Measurements from ENCODE around the gene SCLY.
"Not testable (repeated sequence)": the region's sequence is repeated elsewhere in the genome, so short reads cannot be mapped to it uniquely, and the experiment has no call there.

The SCLY gene, protein sequence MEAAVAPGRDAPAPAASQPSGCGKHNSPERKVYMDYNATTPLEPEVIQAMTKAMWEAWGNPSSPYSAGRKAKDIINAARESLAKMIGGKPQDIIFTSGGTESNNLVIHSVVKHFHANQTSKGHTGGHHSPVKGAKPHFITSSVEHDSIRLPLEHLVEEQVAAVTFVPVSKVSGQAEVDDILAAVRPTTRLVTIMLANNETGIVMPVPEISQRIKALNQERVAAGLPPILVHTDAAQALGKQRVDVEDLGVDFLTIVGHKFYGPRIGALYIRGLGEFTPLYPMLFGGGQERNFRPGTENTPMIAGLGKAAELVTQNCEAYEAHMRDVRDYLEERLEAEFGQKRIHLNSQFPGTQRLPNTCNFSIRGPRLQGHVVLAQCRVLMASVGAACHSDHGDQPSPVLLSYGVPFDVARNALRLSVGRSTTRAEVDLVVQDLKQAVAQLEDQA

DNA sequence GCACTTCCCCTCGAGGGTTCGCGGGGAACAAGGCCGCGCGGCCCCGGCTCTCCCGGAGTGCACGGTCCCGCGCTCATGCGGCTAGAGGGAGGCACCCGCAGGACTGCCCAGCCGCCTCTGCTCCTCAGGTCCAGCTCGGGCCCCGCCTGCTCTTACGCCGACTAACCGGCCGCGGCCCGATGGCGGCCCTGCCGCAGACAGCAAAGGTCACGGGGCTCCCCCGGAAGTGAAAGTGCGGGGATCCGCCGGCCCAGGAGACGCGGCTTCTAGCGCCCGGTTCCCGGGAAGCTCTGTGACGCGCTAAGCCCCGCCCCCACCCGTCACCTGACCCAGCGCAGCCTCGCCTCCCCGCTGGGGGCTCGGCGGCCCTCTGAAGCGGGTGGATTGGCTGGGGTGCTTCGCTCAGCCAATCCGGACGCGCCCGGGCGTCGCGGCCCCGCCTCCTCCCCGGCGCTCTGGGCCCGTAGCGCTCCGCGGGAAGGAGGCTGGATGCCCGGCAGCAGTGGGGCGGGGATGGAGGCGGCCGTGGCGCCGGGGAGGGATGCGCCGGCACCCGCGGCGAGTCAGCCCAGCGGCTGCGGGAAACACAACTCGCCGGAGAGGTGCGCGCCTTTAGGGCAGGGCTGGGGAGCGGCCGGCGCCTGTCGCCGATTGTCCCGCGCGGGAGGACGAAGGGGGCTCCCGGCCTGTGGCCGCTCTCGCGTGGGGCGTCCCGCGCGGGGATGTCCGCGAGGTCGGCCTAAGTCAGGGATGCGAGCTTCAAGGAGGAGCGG lies at the start of gene SCLY:
Gene SCLY, plus strand, starts transcription at position 460 of the 773 bp plus-strand sequence. Its CDS starts 54 bp downstream, at position 514.
- peak; percentile 99 for DNase-seq

DNA sequence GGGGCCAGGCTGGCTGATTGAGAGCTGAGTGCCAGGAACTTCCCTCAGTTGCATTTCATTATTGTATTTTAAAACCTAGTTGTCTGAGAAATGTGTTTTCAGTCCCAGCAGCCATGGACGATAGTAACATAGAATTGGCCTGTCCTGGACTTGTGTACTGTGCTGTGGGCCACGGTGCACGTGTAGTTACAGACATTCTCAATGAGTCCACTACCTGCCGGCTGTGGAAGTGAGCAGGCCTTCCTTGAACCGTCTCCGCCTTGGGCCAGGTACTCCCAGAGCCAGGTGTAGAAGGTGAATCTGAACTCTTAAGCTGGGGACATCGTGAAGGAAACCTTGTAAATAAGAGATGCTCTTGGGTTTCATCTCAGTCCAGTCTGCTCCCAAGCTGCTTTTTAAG lies 47.0 kb upstream of the SCLY start:
- DNase-seq: no peak

DNA sequence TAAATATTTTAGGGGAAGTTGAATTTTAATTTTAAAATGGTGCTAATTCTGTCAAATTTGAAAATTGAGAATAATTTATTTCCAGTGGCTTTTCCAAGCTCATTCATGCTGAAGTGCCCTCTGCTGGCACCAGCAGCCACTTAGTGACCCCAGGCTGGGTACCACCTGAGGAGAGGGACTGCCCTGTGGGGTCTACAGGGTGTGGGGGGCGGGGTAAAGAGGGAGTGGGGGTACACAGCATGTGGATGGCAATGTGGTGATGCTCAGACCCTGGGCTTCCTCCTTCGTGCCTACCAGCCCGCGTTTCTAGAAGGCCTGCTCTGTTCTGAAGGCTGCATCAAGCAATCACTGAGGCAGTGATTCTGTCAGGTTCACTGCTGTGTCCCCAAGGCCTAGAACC lies 45.1 kb upstream of the SCLY start:
- no peak for DNase-seq

DNA sequence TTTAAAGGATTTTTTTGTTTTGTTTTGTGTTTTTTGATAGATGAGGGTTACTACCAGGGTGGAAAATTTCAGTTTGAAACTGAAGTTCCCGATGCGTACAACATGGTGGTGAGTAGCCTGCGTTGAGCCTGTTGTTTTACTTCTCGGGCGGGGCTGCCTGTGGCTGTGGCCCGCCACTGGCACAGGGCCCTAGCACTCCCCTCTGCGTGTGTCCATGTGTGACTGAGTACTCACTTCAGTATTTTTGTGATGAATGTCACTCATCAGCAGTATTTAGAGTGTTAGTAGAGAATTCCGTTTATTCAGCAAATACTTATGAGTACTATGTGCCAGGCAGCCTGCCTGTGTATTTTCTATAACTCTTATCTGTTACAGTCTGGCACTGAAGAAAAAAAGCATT lies 44.3 kb upstream of the SCLY start:
- no peak for DNase-seq

DNA sequence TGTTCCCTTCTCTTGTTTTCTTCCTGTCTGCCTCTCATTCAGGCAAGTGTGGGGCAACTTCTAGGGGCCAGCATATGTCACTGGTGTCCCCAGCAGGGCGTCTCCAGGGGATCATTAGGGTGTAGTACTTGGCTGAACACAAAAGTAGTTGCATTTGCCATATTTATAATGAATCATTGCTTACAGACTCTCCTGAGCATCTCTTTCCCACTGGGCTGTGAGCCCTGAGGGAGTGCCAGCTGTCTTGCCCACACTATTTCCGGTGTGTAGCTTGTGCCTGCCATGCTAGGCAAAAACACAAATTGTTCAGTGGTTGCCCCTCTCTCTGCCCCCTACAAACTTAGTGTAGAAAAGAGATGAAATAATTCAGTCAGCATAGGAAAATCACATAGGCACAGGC lies 40.8 kb upstream of the SCLY start:
- no peak for DNase-seq

DNA sequence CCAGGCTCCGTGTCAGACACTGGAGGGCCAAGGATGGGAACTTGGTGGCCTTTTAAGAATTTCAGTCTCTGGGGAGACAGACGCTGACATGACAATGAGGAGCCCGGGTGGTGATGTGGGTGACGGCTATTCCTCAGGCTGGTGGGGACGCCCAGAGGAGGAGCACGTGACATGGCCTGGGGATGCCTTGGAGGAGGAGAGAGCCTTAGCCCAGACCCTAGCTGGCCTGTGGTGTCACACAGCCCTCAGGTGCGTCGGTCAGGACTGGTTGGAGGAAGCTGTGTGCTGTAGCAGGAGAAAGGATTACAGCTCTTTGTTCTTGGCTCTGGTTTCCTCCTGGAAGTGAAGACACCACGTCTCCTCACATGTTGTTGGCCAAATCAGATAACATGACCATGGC lies 40.0 kb upstream of the SCLY start:
- no peak for DNase-seq

DNA sequence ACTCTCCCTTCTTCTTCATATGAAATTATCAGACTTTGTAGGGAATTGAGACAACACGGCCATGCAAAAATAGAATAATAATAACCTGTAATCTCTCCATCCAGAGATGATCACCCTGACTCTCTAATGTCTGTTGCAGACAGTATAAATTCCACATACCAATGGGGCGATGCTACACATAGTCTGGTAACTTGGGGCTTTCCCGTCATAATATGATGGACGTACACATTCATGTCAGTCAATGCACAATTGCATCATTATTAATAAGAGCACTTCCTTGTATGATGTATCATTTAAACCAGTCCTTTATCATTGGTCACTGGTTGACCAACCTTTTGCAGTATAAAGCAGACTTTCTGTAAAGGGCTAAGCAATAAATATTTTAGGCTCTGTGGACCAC lies 39.5 kb upstream of the SCLY start:
- no peak for DNase-seq

DNA sequence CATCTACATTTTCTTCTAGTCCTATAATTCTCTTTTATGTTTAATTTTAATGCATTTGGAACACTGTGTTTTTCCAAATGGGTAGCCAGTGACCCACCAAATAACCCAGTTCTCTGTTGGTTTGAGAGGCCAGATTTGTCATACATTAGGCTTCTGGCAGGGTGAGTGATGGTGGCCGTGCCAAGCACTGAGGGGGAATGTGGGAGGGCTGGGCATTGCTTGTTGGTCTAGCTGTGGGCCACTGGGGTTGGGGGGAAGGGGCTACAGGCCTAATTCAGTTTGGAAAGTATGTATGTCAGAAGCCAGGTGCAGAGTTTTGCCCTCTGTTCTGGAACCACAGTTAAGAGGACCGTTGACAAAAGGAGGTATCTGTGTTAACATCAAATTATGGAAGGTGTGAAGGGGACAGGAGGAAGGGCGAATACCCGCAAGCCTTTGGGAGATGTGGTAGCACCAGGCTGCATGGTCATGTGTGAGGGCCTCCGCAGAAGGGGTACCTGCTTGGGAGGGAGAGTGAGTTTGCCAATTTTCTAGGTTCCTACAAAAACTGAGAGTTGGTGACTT lies 38.1 kb upstream of the SCLY start:
- no peak for DNase-seq

DNA sequence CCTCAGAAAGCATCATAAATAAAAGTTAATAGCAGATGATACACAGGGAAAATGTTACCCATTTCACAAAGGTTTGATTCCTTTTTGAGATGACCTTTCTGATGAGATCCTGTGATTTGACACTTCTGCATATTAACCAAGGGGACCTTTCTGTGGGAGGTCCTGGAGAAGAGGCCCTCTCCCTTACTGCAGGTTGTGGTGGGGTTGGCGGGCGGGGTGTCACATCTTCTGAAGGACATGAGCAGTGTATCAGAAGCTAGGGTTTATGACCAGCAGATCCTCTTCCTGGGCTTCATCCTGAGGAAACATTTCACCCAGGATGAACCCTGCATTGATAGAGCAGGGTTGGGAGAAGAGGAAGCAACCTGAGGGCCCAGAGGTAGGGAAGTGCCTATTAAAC lies 37.2 kb upstream of the SCLY start:
- DNase-seq: no peak

DNA sequence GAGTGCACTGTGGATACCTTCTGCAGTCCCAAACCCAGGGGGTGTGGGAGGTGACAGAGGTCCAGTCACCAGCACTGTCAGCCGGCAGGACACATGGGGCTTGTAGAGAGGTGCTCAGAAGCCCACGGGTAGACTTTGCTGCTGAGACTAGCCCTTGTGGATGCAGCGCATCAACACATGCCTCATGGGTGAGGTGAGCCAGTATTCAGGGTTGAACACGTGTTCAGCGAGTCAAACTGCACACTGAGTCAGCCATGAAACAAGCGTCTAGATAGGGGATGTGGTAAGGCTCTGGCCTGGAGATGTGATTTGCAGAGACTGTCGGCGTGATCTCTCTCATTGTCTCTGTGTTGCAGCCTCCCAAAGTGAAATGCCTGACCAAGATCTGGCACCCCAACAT lies 35.8 kb upstream of the SCLY start:
- no peak for DNase-seq

DNA sequence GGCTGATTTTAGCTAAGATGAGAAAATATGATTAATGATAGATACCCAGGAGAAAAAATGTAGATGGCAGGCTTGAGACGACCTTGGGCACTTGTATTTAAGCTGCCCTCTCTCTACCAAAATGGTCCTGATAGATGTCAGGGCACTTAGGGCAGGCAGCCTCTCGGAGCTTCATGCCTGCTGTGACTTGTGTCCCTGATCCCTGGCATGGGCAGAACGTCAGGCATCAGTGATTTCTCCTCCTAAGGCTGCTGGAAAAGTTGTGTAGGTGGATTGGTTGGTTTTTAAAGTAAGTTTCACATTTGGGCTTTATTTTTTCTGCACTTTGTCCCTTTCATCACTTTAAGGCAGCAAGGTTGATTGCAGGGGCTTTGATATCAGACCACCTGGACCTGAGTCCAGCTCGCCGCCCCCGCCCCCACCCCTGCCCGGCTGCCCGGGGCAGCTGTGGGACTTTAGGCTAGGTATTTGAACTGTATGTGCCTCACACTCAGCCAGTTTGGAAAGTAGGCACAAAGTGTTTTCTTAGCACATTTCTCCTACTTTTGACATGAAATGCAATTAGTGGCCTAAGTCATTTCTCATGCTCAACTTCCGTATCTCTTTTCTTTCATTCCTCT lies 35.0 kb upstream of the SCLY start:
- DNase-seq: no peak

DNA sequence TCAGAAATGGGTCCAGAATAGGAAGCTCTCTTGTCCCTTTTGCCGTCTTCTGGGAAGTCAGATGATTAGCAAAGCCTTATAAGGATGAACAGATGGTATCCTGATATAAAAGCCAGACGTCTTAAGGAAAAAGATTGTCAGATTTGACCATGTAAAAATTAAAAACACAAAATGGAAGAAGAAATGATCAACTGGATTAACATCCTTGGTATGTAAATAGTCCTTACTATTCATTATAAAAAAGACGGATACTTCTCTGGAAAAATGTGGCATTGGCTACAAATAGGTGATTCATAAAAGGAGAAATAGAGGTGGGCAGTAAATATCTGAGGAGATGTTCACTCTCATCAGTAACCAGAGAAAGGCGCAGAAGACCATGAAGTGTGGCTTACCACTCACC lies 33.7 kb upstream of the SCLY start:
- no peak for DNase-seq

DNA sequence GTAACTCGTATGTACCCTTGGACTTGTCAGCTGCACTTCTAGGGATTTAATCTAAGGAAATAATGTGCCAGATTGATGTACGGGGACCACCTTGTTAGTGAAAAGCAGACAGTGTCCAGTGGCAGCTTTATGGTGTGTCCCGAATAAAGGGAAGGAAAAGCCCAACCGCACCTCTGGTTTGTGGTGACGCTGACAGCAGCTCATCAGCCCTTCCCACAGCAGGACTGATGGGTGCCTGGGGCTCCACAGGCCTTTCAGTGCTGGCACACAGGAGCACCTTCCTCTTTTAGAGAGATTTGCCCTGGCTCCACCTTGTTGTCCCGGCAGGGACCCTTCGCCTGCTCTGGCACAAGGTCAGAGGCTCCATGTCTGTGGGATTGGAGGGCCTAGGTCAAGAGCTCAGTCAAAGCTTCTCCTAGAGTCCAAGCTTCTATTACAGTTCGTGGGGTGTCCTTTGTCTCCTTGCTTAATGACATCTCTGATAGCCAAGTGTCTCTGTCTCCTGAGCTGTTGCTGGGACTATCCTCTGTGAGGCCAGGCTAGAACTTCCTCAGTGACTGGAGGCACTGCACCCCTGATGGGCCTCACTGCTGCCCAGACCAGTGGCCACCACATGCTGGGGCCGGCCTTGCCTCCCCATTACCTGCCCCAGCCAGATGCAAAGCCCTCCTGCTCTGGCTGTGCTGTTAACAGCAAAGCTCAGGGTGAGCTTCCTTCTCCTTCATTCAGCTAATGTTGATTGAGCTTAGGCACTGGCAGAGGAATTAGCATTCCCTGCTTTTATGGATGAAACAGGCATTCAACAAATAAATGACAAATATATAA lies 33.0 kb upstream of the SCLY start:
- DNase-seq: no peak

DNA sequence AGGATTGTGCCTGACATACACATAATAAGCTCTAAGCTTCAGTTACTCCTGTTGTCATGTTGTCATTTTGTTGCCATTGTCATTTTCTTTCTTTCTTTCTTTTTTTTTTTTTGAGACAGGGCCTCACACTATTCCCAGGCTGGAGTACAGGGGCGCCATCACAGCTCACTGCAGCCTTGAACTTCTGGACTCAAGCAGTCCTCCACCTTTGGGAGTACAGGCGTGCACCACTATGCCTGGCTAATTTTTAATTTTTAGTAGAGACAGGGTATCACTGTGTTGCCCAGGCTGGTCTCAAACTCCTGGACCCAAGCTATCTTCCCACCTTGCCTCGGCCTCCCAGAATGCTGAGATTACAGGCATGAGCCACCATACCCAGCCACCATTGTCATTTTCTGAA lies 30.9 kb upstream of the SCLY start:
- no peak for DNase-seq

DNA sequence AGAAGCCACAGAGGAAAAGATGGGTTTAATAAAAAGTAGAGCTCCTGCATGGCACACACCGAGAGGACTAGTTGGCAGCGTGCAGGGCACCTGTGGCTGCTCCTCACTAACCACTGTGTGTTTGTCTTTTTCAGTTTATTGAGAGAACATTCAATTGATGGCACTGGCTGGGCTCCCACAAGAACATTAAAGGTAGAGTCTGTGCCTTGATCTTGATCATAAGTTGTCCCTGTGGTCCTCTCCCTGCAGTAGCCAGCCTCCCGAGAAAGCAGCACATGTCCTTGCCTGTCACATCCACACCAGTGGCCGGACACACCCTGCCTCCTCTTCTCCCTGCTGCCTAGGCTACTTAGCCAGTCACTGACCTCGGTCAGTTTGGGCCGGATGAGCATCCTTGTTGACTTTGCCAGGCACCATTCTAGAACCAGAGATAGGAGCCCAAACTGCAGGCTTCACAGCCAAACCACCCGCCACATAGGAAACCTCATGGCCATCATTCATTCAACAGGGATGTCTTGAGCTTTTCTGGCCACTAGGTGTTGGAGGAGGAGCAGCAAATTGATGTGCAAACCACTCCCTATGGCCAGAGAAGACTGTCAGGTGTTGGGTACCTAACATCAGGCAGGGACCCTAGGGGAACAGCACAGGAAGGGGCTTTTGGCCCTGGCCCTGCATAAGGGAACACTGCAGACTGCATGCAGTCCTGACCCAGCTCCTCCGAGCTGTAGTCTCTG lies 30.2 kb upstream of the SCLY start:
- DNase-seq: peak; percentile 33

DNA sequence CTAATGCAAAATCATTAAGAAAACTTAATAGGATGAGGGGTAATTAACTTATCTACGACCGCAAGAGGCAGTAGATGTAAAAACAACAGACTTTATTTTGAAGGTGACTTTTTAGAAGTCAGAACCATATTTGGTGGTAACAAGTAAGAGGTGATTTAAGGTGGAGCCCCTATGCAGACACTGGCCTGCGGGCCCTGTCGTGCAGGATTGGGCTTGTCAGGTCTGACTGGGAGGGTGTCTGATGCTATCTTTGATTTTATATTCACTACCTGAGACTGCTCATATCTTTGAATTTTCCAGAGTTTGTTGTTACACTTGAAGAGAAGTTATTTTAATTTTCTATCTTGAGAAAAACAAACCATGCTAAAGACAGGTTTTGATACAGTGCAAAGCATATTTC lies 29.1 kb upstream of the SCLY start:
- no peak for DNase-seq

DNA sequence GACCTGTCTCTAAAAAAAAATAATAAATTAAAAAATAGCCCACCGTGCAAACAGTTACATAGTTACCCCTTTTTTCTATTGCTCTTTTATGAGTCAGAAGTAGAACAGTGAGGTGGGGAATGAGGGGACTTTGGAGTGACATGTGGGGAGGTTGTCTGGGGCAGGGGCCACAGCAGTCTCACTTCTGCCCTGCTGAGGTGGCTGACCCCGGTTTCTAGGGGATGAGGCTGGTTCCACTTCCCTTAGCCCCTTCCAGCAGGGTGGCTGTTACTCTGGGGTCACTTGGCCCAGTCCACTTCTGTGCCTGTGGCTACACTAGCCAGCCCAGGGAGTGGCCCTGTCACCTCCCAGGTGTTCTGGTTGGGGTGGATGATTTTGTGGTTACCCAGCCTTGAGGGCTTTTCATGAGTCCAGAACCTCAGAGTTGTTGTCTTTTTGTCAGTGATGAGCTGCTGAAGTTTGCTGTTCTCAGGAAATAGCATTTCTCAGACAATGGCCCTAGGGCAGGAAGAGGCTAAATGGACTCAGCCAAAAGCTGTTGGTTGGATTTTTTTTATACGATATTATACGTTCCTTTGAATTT lies 28.0 kb upstream of the SCLY start:
- DNase-seq: no peak

DNA sequence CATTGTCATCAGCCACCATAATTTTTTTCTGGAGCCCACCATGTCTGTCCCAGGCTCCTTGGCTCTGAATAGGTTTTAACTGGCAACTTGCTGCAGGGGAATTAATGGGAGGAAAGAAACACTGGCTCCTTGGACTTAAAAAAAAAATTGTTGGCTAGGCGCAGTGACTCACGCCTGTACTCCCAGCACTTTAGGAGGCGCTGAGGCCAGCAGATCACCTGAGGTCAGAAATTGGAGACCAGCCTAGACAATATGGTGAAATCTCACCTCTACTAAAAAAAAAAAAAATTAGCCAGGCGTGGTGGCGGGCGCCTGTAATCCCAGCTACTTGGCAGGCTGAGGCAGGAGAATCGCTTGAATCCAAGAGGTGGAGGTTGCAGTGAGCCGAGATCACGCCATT lies 26.8 kb upstream of the SCLY start:
- DNase-seq: not testable (repeated sequence)

DNA sequence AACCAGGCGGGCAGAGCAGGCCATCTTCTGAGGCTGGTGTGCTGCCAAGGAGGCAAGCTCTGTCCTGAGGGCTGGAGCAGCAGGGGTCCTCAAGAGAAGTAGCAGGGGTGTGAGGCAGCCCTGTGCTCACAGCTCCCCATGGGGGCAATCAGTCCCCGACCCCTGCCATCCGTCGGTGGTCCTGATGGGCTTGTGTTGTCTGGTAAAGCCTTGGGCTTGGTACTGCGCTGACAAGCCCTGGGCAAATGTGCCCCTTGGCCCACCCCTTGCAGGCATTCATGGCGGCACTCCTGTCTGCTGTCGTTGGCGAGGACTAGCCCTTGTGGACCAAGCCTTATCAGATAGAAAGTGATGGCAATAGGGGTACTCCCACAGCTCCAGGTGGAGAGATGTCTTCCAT lies 22.6 kb upstream of the SCLY start:
- no peak for DNase-seq

DNA sequence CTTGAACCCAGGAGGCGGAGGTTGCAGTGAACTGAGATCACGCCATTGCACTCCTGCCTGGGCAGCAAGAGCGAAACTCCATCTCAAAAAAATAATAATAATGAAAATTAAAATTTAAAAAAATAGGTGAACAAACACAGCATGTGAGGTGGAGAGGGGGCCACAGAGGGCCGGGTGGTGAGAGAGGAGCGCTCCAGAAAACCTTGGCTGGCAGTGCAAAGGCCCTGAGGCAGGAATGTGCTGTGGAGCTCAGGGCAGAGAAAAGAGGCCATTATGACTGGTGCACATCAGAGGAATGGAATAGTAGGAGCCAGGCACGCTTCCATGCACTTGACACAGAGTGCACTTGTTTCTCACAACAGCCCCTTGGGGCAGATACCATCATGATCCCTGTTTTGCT lies 21.6 kb upstream of the SCLY start:
- DNase-seq: no peak

DNA sequence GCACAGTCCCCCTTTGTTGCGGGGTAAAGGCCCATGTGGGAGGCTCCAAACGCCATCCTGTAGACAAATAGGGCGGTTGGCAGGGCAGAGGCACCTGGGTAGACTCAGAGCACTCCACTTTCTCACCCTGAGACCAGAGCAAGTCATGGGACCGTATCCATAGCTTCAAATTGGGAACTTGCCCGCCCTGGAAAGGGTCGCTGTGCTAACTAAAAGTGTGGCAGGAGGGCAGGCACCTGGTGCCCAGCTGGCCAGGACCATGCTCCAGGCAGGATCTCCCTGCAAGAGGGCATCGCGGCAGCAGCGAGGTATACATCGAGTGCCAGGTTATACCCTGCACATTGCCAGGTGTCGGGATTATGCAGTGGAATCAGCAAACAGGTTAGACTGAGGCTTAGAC lies 20.8 kb upstream of the SCLY start:
- no peak for DNase-seq

DNA sequence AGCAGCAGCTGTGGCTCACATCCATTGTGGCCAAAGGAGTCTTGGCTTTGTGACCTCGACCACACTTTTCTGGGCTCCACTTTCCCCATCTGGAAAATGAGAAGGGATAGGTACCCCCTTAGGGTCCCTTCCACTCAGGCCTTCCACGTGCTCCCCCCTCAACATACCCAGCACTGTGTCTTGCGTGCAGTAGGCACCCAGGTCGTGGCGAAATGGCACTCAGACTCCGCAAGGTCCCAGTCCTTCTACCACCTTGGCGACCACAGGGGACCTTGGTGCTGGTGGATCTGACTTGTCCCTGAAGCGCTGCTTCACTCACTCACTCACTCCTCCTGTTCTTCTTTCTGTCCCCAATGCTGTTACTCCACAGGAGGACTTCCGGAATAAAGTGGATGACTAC lies 19.9 kb upstream of the SCLY start:
- no peak for DNase-seq

Measured in 8988T (cell line).